Gastrocnemius medialis (tissue), 4 donors: ENCODE results near the gene CCDC9B.

Experiments
- CTCF ChIP-seq, 5 experiments: fragments of 450-650 bp in 3 of 5; fragments of 200-600 bp in 2 of 5; sonication (generic) in 2 of 5; IDR thresholded peaks in 4 of 5; conservative IDR thresholded peaks in 1 of 5; 1 replicate in 4 of 5; 2 replicates in 1 of 5; pipeline ENCODE4 v1.5.1; 2016 to 2019; ENCODE audit warnings: antibody characterized with exemption in 5 of 5, mild to moderate bottlenecking in 3 of 5, moderate library complexity in 3 of 5
- POLR2A ChIP-seq, 2 donors: fragments of 450-650 bp; IDR thresholded peaks; one replicate each; pipeline ENCODE4 v1.6.1; 2017; ENCODE audit warnings: antibody characterized with exemption in 2 of 2, mild to moderate bottlenecking in 2 of 2, moderate library complexity in 2 of 2

DNA sequence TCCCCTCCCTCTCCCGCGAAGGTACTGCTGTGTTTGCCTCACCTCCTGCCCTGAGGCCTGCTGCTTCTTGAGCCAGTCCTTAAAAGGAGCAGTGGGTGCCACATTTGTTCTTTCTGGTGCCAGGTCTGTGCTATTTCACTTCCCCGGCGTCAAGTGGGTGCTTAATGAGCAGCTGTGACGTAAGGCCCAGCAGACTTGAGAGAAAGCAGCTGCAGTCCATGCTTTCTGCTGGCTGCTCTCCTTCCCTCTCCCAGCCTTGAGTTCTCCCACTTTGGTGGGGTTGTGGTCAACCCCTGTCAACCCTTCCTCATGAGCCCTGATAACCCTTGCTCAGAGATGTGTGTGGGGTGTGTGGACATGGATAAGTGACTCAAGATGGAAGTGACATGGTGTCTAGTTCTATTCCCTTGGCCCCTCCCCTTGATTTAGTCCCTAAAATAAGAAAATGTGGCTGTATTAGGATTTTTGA lies 10.3 kb downstream of the CCDC9B start:
- TF ChIP-seq CTCF (IDR thresholded peaks at IDR 0.05 in 4 of 5, conservative IDR thresholded peaks at IDR 0.05 in 1 of 5) (no peak), POLR2A (IDR thresholded peaks at IDR 0.05) (no peak)
